HPDE6-E6E7 (cell line): ENCODE data around the gene GPR142.
A peak's percentile ranks its signal among the peaks of the same experiment; 100 is the strongest.

Source experiments
- DNase-seq: peaks from one replicate; pipeline ENCODE4 v3.0.0; 2011; ENCODE audit warnings: missing footprints; ENCODE audit errors: extremely low spot score

GPR142 gene

GRCh38 chr17:74369665-74370490 lies 2.6 kb downstream of the GPR142 start:
- DNase-seq = no peak

DNA sequence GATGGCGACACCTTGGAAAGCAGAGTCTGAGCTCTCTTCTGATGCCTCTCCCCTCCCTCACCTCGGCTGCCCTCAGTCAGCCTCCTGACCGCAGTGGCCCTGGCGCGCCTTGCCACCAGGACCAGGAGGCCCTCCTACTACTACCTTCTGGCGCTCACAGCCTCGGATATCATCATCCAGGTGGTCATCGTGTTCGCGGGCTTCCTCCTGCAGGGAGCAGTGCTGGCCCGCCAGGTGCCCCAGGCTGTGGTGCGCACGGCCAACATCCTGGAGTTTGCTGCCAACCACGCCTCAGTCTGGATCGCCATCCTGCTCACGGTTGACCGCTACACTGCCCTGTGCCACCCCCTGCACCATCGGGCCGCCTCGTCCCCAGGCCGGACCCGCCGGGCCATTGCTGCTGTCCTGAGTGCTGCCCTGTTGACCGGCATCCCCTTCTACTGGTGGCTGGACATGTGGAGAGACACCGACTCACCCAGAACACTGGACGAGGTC lies 4.4 kb downstream of the GPR142 start:
- DNase-seq = no peak

DNA sequence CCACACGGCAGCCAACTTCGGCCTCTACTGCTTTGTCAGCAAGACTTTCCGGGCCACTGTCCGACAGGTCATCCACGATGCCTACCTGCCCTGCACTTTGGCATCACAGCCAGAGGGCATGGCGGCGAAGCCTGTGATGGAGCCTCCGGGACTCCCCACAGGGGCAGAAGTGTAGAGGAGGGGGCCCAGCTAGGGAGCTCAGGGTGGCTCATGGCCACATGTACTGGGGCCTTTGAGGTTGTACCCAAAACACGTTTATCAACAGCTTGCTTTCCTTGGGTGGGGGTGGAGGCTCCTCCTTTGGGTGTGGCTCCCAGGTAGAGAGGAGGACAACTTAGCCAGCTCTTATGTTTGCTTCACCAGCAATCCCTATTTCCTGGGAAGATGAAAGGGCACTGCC lies 5.1 kb downstream of the GPR142 start:
- DNase-seq = no peak

DNA sequence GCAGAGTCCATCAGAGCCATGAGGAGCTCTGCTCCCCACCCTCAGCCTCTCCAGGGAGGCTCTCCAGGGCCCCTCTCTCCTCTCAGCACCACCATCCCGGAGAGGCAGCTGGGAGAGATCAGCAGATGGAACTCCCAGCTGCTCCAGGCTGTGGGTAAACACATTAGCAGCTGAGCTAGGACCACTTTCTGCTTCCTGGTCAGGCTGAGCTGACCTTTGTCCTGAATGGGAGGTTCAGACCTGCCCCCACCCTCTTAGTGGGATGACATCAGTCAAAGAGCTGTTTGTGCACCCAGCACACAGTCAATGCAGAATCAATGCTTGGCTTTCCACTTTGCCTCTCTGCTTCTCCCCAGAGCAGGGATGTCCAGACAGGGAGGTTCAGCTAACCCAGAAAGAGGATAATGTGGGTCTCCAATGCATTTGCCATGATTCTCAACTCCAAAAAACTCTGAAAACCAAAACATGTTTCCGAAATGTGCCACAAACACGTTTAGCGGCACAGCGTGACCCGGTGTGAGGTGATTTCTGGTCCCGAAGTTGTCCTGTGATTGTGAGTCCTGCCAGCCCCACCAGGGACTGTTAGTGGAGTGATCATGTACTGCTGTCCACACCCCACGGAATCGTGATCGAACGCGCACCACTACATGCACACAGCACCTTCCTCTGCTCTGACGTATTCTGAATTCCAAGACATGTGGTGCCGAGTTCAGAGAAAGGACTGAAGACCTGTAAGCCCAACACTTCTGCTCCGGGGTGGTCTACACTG lies 6.7 kb downstream of the GPR142 start:
- no peak for DNase-seq

- DNase-seq = no peak
Measured at GRCh38 chr17:74374858-74375257, 7.6 kb downstream of the GPR142 start.

GRCh38 chr17:74379495-74380085 lies 12.3 kb downstream of the GPR142 start:
- peak; percentile 66 for DNase-seq

DNA sequence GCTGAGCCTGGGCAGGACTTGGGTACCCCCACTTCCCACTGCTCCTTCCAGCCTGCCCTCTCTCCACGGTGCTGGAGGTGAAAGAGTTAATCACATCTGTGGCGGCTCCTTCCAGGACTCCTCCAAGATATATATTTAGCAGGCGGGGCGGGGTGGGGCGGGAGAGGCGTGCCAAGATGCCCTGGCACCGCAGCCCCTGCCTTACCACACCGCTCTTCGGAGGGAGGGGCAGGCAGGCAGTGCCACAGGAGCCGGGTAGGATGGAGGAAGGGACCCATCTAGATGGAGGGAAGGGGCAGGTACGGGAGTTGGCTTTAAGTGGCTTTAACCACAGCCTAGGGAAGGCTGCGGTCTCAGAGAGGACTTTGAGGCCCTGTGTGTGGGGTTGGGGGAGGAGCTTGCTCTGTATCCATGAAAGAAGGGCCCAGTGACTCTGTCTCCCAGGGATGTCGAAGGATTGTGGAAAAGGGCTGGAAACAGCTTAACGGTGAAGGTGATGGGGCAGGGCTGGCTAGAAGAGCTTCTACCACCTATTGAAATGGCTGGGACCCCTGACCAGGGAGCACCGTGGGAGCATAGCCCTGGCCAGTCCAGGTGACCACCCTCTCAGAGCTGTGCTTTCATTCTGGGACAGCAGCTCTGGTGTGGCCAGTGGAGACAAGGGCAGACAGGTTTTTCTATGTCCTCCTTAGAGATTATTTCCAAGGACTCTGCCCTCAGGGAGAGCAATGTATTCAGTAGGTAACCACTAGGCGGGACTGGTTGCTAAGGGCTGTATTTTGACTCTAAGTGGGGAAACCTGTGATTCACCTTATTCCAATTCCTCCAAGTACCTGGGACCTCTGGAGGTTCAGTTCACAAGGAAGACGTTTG lies 13.0 kb downstream of the GPR142 start:
- peak; percentile 66 for DNase-seq

DNA sequence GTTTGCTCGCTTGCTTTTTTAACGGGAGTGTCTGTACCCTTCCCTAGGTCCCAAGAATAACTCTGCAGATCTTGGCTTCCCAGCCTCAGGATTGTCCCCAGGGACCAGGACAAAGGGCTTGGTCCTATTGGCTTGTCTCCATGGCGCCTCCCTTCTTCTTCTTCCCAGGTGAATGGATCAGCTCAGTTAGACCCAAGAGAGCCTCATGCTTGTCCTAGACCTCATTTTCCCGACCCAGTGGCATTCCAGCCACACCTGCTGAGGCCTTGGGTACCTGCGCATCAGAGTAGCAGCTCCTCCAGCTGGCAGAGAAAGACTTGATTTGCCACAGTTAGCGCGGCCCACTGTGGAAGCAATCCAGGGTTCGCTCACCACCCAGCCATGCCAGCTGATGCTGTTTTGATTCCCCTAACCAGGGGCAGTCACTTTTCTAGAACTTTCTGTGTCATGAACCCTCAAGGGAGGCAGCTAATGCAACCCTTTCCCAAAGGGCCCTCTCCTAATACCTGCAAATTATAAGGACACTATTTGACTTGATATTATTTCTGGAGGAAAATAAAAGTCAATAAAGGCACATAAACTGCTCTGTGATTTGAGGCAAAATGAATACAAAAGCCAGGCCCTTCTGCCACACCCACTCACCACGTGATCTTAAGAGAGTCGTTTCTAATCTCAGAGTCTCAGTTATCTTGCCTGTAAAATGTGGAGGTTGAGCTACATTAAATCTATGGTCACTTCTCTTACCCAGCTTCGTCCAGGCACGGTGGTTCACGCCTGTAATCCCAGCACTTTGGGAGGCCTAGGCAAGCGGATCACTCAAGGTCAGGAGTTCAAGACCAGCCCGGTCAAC lies 13.9 kb downstream of the GPR142 start:
- no peak for DNase-seq

- DNase-seq = no peak
Measured at GRCh38 chr17:74383141-74383540, 15.8 kb downstream of the GPR142 start.

- no peak for DNase-seq
Measured at GRCh38 chr17:74385201-74385600, 17.9 kb downstream of the GPR142 start.

DNA sequence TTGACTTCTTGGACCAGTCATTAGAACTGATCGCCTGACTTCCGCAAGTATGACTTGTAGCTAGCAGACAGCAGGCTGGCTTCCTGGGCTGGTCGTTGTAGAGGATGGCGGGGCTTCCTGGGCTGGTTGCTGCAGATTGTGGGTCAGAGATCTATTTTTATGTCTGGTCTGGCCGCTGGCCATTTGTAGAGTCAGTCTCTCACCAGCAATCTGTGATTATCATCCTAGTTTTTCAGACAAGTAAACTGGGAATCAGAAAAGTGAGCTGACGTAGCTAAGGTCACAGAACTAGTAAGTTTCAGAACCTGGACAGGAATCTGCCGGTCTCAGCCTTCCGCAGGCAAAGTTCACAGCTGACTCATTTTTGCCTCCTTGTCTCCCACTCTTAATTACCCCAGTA lies 19.1 kb downstream of the GPR142 start:
- no peak for DNase-seq

GRCh38 chr17:74387365-74388218 lies 20.3 kb downstream of the GPR142 start:
- no peak for DNase-seq

GRCh38 chr17:74389084-74389753 lies 21.9 kb downstream of the GPR142 start:
- DNase-seq = no peak

DNA sequence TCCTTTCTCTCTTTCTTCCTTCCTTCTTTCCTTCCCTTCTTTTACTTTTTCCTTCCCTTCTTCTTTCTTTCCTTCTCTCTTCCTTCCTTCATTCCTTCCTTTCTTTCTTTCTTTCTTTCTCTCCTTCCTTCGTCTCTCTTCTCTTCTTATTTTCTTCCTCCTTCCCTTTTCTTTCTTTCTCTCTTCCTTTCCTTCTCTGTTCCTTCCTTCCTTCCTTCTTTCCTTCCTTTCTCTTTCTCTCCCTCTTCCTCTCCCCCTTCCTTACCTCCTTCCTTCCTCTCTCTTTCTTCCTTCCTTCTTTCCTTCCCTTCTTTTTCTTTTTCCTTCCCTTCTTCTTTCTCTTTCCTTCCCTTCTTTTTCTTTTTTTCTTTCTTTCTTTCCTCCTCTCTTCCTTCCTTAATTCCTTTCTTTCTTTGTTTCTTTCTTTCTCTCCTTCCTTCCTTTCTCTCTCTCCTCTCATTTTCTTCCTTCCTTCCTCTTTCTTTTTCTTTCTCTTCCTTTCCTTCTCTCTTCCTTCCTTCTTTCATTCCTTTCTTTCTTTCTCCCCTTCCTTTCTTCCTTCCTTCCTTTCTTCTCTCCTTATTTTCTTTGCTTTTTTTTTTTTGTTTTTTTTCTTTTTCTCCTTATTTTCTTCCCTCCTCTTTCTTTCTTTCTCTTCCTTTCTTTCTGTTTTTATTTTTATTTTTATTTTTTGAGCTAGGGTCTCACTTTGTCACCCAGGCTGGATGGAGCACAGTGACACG lies 22.8 kb downstream of the GPR142 start:
- DNase-seq = no peak

GRCh38 chr17:74390680-74391653 lies 23.7 kb downstream of the GPR142 start:
- no peak for DNase-seq

- DNase-seq = no peak
Measured at GRCh38 chr17:74391771-74392170, 24.5 kb downstream of the GPR142 start.

DNA sequence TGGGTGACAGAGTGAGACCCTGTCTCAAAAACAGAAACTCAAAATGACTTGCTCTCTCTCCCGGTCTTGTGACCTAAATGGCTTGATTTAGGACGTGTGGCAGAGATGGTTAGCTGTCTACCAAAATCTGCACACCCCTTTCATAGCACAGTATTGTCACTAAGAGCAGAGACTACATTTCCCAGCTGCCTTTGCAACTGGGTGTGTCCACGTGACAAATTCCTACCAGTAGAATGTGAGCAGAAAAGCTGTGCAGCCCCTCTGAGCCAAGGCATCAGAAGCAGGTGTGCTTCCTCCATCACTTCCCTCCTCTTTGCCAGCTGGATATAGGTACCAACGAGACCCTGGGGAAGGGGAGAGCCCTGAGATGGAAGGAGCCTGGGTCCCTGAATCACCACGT lies 25.5 kb downstream of the GPR142 start:
- no peak for DNase-seq
